HepG2 (cell line): ENCODE data around the gene ALPK3. TPM values are rescaled to one million over a fixed set of nuclear protein-coding genes. Genes with fewer than 3 reads are reported as not detected.

Source experiments
- ATAC-seq: fragments of 200-7000 bp; cut with Tn5 transposase; 3 replicates; pipeline ENCODE4 v1.9.1; 2020; ENCODE audit warnings: mild to moderate bottlenecking, moderate library complexity
- BruUV-seq: library from RNA; stranded (reverse); fragments of 400-500 nt; replicated peaks from 2 replicates; lab custom pipeline; 2021; lab: Mats Ljungman, UMichigan
- CTCF ChIA-PET: fragments of 300-600 bp; formaldehyde crosslinking; extraction: SDS; loops from one replicate; lab custom pipeline; 2021; ENCODE audit warnings: low total read pairs, inconsistent platforms, low intra/inter-chr PET ratio; lab: Yijun Ruan, JAX
- POLR2A ChIA-PET: fragments of 350-600 bp; sonication (Branson Sonifier 250); formaldehyde crosslinking; loops from one replicate; lab custom pipeline; 2020; ENCODE audit warnings: antibody characterized with exemption, inconsistent platforms; lab: Yijun Ruan, JAX
- DNase-seq: peaks from one replicate; pipeline ENCODE4 v3.0.0-alpha.2; 2015; ENCODE audit warnings: low spot score
- FAIRE-seq: peaks from 3 replicates; lab custom pipeline; 2011; peaks lifted over from hg19 to GRCh38; lab: Jason Lieb, UNC
- H2AFZ ChIP-seq: one replicate; pipeline ENCODE4 v1.6.1; 2011; ENCODE audit warnings: low read length, inconsistent platforms
- H3K27ac ChIP-seq: fragments of 300-600 bp; 3 replicates; pipeline ENCODE4 v1.8.0; 2011; ENCODE audit warnings: mixed run types, mild to moderate bottlenecking, mixed read lengths, low read length, inconsistent platforms; ENCODE audit not compliant: insufficient read depth; ENCODE audit errors: extremely low read length
- H3K27me3 ChIP-seq, 2 experiments: fragments of 200-600 bp in 1 of 2; 2 replicates in 1 of 2; 3 replicates in 1 of 2; pipeline versions ENCODE4 v1.6.0 to v1.8.0; 2011; ENCODE audit warnings: low read length in 2 of 2, mild to moderate bottlenecking in 2 of 2, moderate library complexity in 2 of 2, inconsistent platforms in 1 of 2; ENCODE audit not compliant: insufficient read depth in 2 of 2, control insufficient read depth in 1 of 2
- H3K36me3 ChIP-seq, 2 experiments: fragments of 200-600 bp in 1 of 2; replicated peaks in 1 of 2; 2 replicates in 1 of 2; 3 replicates in 1 of 2; pipeline versions ENCODE4 v1.5.1 to v1.8.0; 2011; ENCODE audit warnings: low read length in 2 of 2, inconsistent platforms in 1 of 2; ENCODE audit not compliant: insufficient read depth in 2 of 2, control insufficient read depth in 1 of 2
- H3K4me1 ChIP-seq: 2 replicates; pipeline ENCODE4 v1.5.1; 2012; ENCODE audit warnings: low read length, inconsistent platforms; ENCODE audit not compliant: insufficient read depth
- H3K4me2 ChIP-seq: 2 replicates; pipeline ENCODE4 v1.6.0; 2011; ENCODE audit warnings: low read depth, low read length, inconsistent platforms
- H3K4me3 ChIP-seq, 3 experiments: fragments of 200-600 bp in 1 of 3; sonication (generic), shearing (Covaris generic) in 1 of 3; replicated peaks in 1 of 3; 2 replicates each; pipeline ENCODE4 v1.5.1; 2011 to 2016; ENCODE audit warnings: low read length in 3 of 3, inconsistent platforms in 2 of 3, low read depth in 2 of 3, mild to moderate bottlenecking in 2 of 3, control low read depth in 1 of 3, mixed read lengths in 1 of 3; ENCODE audit not compliant: insufficient read depth in 1 of 3
- H3K79me2 ChIP-seq: one replicate; pipeline ENCODE4 v1.6.1; 2011; ENCODE audit warnings: low read length, inconsistent platforms; ENCODE audit not compliant: insufficient read depth
- H3K9ac ChIP-seq: 2 replicates; pipeline ENCODE4 v1.6.0; 2011; ENCODE audit warnings: mild to moderate bottlenecking, low read depth, low read length, inconsistent platforms; ENCODE audit not compliant: insufficient read depth
- H3K9me3 ChIP-seq: 2 replicates; pipeline ENCODE4 v1.5.1; 2012; ENCODE audit warnings: mild to moderate bottlenecking, low read length
- H4K20me1 ChIP-seq: 2 replicates; pipeline ENCODE4 v1.6.0; 2011; ENCODE audit warnings: inconsistent platforms, mild to moderate bottlenecking, low read length, moderate library complexity; ENCODE audit not compliant: insufficient read depth
- BRD4 ChIP-seq: sonication (generic); formaldehyde crosslinking; IDR thresholded peaks from 2 replicates; pipeline ENCODE4 v1.4.0; 2020; ENCODE audit warnings: missing genetic modification reagents
- CC2D1A ChIP-seq: sonication (generic); formaldehyde crosslinking; IDR thresholded peaks from 2 replicates; pipeline ENCODE4 v1.8.1; 2023; ENCODE audit warnings: mild to moderate bottlenecking, missing genetic modification reagents
- HNRNPK ChIP-seq: fragments of 200-400 bp; formaldehyde crosslinking; IDR thresholded peaks from 2 replicates; pipeline ENCODE4 v1.6.1; 2018; ENCODE audit warnings: low read length, low read depth, moderate library complexity, mild to moderate bottlenecking; ENCODE audit not compliant: poor library complexity, severe bottlenecking
- IKZF4 ChIP-seq: sonication (generic); formaldehyde crosslinking; IDR thresholded peaks from 2 replicates; pipeline ENCODE4 v1.5.1; 2020; ENCODE audit warnings: borderline replicate concordance, mild to moderate bottlenecking, low read depth, missing genetic modification reagents; ENCODE audit errors: not compliant biosample characterization
- NFIC ChIP-seq: IDR thresholded peaks from 2 replicates; pipeline ENCODE4 v1.6.1; 2012; ENCODE audit warnings: mild to moderate bottlenecking, low read length, inconsistent platforms
- NR2F6 ChIP-seq, 2 experiments: IDR thresholded peaks; 2 replicates each; pipeline ENCODE4 v1.6.1; 2016; ENCODE audit warnings: antibody characterized with exemption in 1 of 2, mild to moderate bottlenecking in 1 of 2
- SIN3A ChIP-seq: IDR thresholded peaks from 2 replicates; pipeline ENCODE4 v1.6.1; 2011; ENCODE audit warnings: low read depth, mild to moderate bottlenecking, control low read depth, low read length, borderline replicate concordance
- SUZ12 ChIP-seq: fragments of 150-350 bp; IDR thresholded peaks from 2 replicates; pipeline ENCODE4 v1.6.1; 2014; ENCODE audit warnings: low read depth, low read length
- TGIF2 ChIP-seq: IDR thresholded peaks from 2 replicates; pipeline ENCODE4 v1.6.1; 2016; ENCODE audit warnings: control low read depth, missing compliant biosample characterization
- ZNF138 ChIP-seq: sonication (generic); formaldehyde crosslinking; IDR thresholded peaks from 2 replicates; pipeline ENCODE4 v1.5.0; 2020; ENCODE audit warnings: mild to moderate bottlenecking, low read depth, missing genetic modification reagents
- ZNF180 ChIP-seq: sonication (generic); formaldehyde crosslinking; IDR thresholded peaks from 2 replicates; pipeline ENCODE4 v1.4.0; 2020; ENCODE audit warnings: low read depth, missing genetic modification reagents, borderline replicate concordance
- ZNF747 ChIP-seq: sonication (generic); formaldehyde crosslinking; IDR thresholded peaks from 2 replicates; pipeline ENCODE4 v1.8.1; 2023; ENCODE audit warnings: missing genetic modification reagents, mild to moderate bottlenecking, borderline replicate concordance
- WGBS: methylation state at CpG from one replicate; pipeline ENCODE4 v1.1.6; 2017; ENCODE audit warnings: low lambda C conversion rate; 5-methylcytosine and 5-hydroxymethylcytosine counted together
- in situ Hi-C: cut with HindIII; loops from 2 replicates; pipeline ENCODE4 v1.10.0; 2017; ENCODE audit warnings: low pct_unique_long_range_greater_than_20kb; ENCODE audit not compliant: extremely low pct_ligation_motif_present
- intact Hi-C: fragments of 100-400 bp; cut with micrococcal nuclease; formaldehyde crosslinking; loops from one replicate; pipeline ENCODE4 v1.10.0; 2022; ENCODE audit not compliant: unreplicated experiment
- polyA plus RNA-seq, 8 experiments: library from polyadenylated mRNA; depleted of rRNA in 3 of 8; stranded (reverse) in 7 of 8; unstranded in 1 of 8; fragments of >200 nt; fragmentation: Illumina TruSeq in 4 of 8; extraction: Trizol in 4 of 8; gene quantifications; 2 replicates each; pipeline versions ENCODE4 v1.2.1 to v1.2.3, GENCODE V29; 2011 to 2016; ENCODE audit warnings: low read depth in 4 of 8, missing spikeins in 1 of 8, mixed read lengths in 1 of 8; ENCODE audit not compliant: insufficient read depth in 1 of 8
- total RNA-seq, 5 experiments: library from RNA; depleted of rRNA; stranded (reverse); fragments of >200 nt; fragmentation: Illumina TruSeq; extraction: Trizol; gene quantifications; 2 replicates each; pipeline ENCODE4 v1.2.3, GENCODE V29; 2016; ENCODE audit warnings: low read depth in 1 of 5
- TF ChIP-seq, protein P1 (sequence below): sonication (generic); formaldehyde crosslinking; IDR thresholded peaks from 2 replicates; pipeline ENCODE4 v1.5.1; 2020; ENCODE audit warnings: missing genetic modification reagents, mild to moderate bottlenecking, borderline replicate concordance
- TF ChIP-seq, protein P2 (sequence below), 2 experiments: sonication (generic) in 1 of 2; formaldehyde crosslinking in 1 of 2; IDR thresholded peaks; 2 replicates each; pipeline versions ENCODE4 v1.4.0 to v1.6.1; 2018 to 2020; ENCODE audit warnings: missing genetic modification reagents in 2 of 2, borderline replicate concordance in 1 of 2, low read depth in 1 of 2, mild to moderate bottlenecking in 1 of 2, missing biosample characterization in 1 of 2
- TF ChIP-seq, protein P3 (sequence below): sonication (generic); formaldehyde crosslinking; IDR thresholded peaks from 2 replicates; pipeline ENCODE4 v1.9.0; 2021; ENCODE audit warnings: missing genetic modification reagents, borderline replicate concordance

The ALPK3 gene
- total and polyA plus RNA-seq, 2 of the 13 experiments (the other 11 are each of a cell fraction or from before 2014, with no cell fraction given) = 0.04 to 0.42 TPM

DNA sequence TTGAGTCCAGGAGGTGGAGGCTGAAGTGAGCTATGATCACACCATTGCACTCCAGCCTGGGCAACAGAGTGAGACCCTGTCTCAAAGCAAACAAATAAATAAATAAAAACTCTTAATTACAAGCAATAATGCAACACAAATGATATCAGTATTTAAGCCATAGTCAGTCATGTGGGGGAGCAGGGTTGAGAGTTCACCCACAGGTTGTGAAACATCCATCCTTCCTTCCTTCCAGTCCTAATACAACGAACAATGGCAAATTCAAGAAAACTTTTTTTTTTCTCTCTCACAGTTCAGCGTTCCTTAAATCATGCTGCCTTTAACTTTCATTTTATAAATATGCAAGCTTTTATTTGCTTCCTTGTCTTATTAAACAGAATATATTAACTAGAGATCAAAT is 44.7 kb upstream of the ALPK3 start:
- intact Hi-C loops (no loop called here), in situ Hi-C loops (no loop called here)
- Histone ChIP-seq H3K36me3 (peaks cover 6 to 25% of the 10 kb centered on the region in 2 experiments; a peak in 4 of 5 replicates), H3K79me2 (peaks cover 49% of the 10 kb centered on the region), H3K9me3 (no peaks in the 10 kb centered on the region), H3K4me1 (peaks cover 25% of the 10 kb centered on the region), H3K4me2 (no peak overlapping the region), H2AFZ (no peak overlapping the region), H3K27me3 (no peaks in the 10 kb centered on the region; a peak in 1 of 5 replicates), H4K20me1 (no peaks in the 10 kb centered on the region; the same call in none of the 2 replicates), H3K27ac (no peak overlapping the region), H3K4me3 (no peak overlapping the region), H3K9ac (no peak overlapping the region)
- FAIRE-seq (no peak), ATAC-seq (no peak), DNase-seq (no peak)
- no TSS peak for BruUV-seq
- ChIA-PET POLR2A (no interaction called here), CTCF (no interaction called here)
- TF ChIP-seq ZNF180 (CRISPR knock-in tag) (no peak), SIN3A (no peak), NFIC (no peak), CC2D1A (no peak), BRD4 (CRISPR knock-in tag) (no peak), ZNF138 (CRISPR knock-in tag) (no peak), TGIF2 (CRISPR knock-in tag) (no peak), HNRNPK (no peak), ZNF747 (no peak), IKZF4 (CRISPR knock-in tag) (no peak), NR2F6 (IDR thresholded peaks at IDR 0.05) (no peak), NR2F6 (CRISPR knock-in tag; IDR thresholded peaks at IDR 0.05) (no peak), SUZ12 (no peak)
- TF ChIP-seq, protein P1, sequence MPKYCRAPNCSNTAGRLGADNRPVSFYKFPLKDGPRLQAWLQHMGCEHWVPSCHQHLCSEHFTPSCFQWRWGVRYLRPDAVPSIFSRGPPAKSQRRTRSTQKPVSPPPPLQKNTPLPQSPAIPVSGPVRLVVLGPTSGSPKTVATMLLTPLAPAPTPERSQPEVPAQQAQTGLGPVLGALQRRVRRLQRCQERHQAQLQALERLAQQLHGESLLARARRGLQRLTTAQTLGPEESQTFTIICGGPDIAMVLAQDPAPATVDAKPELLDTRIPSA = no peak
- TF ChIP-seq, protein P2, sequence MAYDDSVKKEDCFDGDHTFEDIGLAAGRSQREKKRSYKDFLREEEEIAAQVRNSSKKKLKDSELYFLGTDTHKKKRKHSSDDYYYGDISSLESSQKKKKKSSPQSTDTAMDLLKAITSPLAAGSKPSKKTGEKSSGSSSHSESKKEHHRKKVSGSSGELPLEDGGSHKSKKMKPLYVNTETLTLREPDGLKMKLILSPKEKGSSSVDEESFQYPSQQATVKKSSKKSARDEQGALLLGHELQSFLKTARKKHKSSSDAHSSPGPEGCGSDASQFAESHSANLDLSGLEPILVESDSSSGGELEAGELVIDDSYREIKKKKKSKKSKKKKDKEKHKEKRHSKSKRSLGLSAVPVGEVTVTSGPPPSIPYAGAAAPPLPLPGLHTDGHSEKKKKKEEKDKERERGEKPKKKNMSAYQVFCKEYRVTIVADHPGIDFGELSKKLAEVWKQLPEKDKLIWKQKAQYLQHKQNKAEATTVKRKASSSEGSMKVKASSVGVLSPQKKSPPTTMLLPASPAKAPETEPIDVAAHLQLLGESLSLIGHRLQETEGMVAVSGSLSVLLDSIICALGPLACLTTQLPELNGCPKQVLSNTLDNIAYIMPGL (CRISPR knock-in tag; IDR thresholded peaks at IDR 0.05; ENCODE audit: borderline replicate concordance in 1 of 2, low read depth in 1 of 2) = no peak
- TF ChIP-seq, protein P3, sequence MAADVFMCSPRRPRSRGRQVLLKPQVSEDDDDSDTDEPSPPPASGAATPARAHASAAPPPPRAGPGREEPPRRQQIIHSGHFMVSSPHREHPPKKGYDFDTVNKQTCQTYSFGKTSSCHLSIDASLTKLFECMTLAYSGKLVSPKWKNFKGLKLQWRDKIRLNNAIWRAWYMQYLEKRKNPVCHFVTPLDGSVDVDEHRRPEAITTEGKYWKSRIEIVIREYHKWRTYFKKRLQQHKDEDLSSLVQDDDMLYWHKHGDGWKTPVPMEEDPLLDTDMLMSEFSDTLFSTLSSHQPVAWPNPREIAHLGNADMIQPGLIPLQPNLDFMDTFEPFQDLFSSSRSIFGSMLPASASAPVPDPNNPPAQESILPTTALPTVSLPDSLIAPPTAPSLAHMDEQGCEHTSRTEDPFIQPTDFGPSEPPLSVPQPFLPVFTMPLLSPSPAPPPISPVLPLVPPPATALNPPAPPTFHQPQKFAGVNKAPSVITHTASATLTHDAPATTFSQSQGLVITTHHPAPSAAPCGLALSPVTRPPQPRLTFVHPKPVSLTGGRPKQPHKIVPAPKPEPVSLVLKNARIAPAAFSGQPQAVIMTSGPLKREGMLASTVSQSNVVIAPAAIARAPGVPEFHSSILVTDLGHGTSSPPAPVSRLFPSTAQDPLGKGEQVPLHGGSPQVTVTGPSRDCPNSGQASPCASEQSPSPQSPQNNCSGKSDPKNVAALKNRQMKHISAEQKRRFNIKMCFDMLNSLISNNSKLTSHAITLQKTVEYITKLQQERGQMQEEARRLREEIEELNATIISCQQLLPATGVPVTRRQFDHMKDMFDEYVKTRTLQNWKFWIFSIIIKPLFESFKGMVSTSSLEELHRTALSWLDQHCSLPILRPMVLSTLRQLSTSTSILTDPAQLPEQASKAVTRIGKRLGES = no peak
- 70% methylated on average over 2 of the region's 2 CpGs for WGBS
